Aorta (tissue), 5 donors: ENCODE data around the gene AK8. TPM values are rescaled to one million over a fixed set of nuclear protein-coding genes. Genes with fewer than 3 reads are reported as not detected.

Experiments
- ATAC-seq: fragments of 200-7000 bp; cut with Tn5 transposase; one replicate; pipeline ENCODE4 v1.9.1; 2022; ENCODE audit warnings: moderate library complexity; ENCODE audit not compliant: low FRiP score
- DNase-seq, 2 donors: peaks; one replicate each; pipeline ENCODE4 v3.0.0-alpha.2; 2020
- H3K27ac ChIP-seq, 2 donors: one replicate each; pipeline ENCODE4 v1.5.1; 2013; ENCODE audit warnings: low read length in 2 of 2, mild to moderate bottlenecking in 2 of 2, moderate library complexity in 2 of 2, control low read depth in 1 of 2, inconsistent platforms in 1 of 2, low read depth in 1 of 2
- H3K27me3 ChIP-seq, 2 donors: one replicate each; pipeline ENCODE4 v1.6.1; 2013; ENCODE audit warnings: control low read depth in 1 of 2, low read length in 1 of 2, mild to moderate bottlenecking in 1 of 2, moderate library complexity in 1 of 2; ENCODE audit not compliant: insufficient read depth in 2 of 2, control insufficient read depth in 1 of 2
- H3K36me3 ChIP-seq, 2 donors: one replicate each; pipeline ENCODE4 v1.6.1; 2013; ENCODE audit warnings: control low read depth in 1 of 2, low read length in 1 of 2, mild to moderate bottlenecking in 1 of 2; ENCODE audit not compliant: insufficient read depth in 2 of 2, control insufficient read depth in 1 of 2
- H3K4me1 ChIP-seq, 2 donors: one replicate each; pipeline ENCODE4 v1.6.1; 2013; ENCODE audit warnings: low read length in 2 of 2, control low read depth in 1 of 2, mild to moderate bottlenecking in 1 of 2, moderate library complexity in 1 of 2; ENCODE audit not compliant: insufficient read depth in 2 of 2, control insufficient read depth in 1 of 2
- H3K4me3 ChIP-seq, 2 donors: one replicate each; pipeline ENCODE4 v1.5.1; 2013; ENCODE audit warnings: low read length in 2 of 2, control low read depth in 1 of 2, mild to moderate bottlenecking in 1 of 2
- H3K9me3 ChIP-seq: one replicate; pipeline ENCODE4 v1.6.1; 2013; ENCODE audit warnings: mild to moderate bottlenecking, low read length; ENCODE audit not compliant: control insufficient read depth
- WGBS, 2 donors: extraction: QIAGEN DNeasy Blood & Tissue Kit; methylation state at CpG; one replicate each; pipeline ENCODE4 v1.1.7; 2013; 5-methylcytosine and 5-hydroxymethylcytosine counted together
- intact Hi-C, 2 donors: fragments of 100-400 bp; cut with DNase I; formaldehyde crosslinking; loops; one replicate each; pipeline versions ENCODE4 v1.14.2 to v1.15.0; 2022
- polyA plus RNA-seq, 2 donors: library from polyadenylated mRNA; stranded (reverse); fragments of 200-250 nt; gene quantifications; one replicate each; pipeline ENCODE4 v1.2.3, GENCODE V29; 2013
- total RNA-seq, 2 donors: library from RNA; stranded (reverse); fragmentation: NEBNext Ultra II Directional; extraction: Animal tissue kit (Norgen Biotek cat#: 25700); gene quantifications; one replicate each; pipeline ENCODE4 v1.2.1, GENCODE V29; 2021
- donor health status: healthy with polysubstance abuse.
- donor health status: Bipolar disorder and iron deficiency.
- donor health status: DM: no; HTN: no; CAD: no.
- donor health status: DM: no; HTN: no; CAD: no.
- donor health status: DM: yes; HTN: yes; CAD: no.

AK8 gene
- total and polyA plus RNA-seq, 4 donors = 0.38 to 0.72 (median 0.71) TPM; not detected in 1

DNA sequence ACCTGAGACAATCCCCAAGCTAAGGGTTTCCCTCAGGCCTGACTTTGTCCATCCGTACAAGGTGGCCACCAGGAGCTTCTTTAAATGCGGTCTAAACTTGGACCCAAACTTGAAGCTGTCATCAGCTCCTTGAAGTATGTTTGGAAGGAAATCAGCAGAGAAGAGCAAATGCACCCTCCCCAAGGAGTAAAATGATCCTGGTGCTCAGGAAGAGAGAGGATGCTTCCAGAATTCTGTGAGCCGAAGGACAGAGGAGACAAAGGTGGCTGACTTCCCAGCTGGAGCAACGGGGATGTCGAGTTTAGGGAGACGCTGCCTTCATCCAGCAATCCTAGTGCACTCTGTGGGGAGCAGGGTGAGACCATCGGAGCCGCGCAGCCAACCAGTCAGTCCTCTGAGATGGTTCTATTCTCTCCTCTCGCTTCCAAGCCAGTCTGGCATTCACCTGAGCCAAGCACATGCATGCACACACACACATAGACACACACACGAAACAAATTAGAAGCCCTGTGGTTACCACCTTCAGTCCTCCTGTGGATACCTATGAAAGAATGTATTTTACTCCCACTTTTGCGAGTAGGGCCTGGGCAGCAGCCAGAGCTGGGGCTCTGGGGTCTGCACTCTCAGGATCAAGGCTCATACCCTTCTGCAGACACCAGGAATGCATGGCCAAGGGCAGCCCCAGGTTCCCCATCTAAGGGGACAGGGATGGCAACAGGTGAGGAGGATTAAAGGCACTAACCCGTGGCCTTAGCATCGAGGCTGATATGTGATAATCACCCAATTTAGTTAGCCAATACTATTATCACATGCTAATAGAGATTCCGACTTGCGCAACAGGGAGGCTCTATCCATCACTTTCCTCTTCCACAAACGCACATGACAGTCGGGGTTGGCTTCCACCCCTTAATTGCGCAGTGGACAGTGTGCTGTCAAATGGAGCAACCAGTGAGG lies 132.1 kb downstream of the AK8 start:
- WGBS, 2 donors = 84 to 85% methylated on average over 19 of the region's 19 CpGs
- peak in 1 of 2 donors; percentile 45 for DNase-seq
- no peaks in the 10 kb centered on the region for H3K9me3 ChIP-seq

DNA sequence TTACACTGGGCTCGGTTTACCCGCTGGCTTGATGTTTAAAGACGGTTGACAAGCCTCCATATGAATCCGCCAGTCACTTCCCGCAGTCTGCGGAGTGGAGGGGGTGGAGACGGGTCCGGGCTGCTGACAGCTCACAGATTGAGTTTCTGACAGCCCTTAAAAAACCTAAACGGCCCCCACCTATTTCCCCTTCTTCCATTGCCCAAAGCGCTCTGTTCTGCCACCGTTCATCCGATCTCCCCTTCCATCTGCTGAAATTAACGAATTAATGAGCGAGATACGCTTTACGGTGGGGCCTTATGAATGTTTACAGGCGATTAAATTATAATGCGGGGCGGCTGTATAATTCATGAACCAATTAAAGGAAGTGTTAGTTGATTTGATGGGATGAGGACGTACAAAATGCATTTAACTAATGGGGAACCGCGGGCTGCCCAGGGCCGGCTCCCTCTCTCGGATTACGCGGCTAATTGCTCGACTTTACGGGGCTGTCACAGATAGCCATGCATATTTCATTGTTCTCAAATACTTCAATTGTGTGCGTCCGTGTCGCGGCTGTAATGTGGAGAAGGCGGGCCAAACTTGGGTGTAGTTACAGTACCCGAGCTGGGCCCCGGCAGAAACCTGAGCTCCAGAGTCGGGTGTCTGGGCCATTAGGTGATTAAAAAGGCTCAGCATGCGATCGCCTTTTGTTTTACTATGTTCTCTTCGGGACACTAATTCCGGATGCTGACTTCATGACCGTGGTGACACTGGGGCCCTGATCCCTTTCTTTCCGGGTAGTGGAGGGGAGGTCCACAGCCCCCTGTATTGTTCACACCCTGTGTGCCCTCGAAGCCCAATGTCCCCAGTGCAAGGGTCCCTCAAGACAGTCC lies 133.0 kb downstream of the AK8 start:
- DNase-seq (peak in 1 of 2 donors; percentile 62), ATAC-seq (no peak)
- Histone ChIP-seq H3K36me3 (no peaks in the 10 kb centered on the region), H3K4me1 (no peaks in the 10 kb centered on the region), H3K4me3 (no peak overlapping the region), H3K9me3 (no peaks in the 10 kb centered on the region), H3K27ac (no peak overlapping the region), H3K27me3 (no peaks in the 10 kb centered on the region)
- intact Hi-C loops = no loop called here
- WGBS, 2 donors = 17 to 19% methylated on average over 43 of the region's 43 CpGs

More for the DNA sequence above, 132.1 kb downstream of the AK8 start:
- intact Hi-C loops = no loop called here
- no peaks in the 10 kb centered on the region for H3K4me1 ChIP-seq
- no peaks in the 10 kb centered on the region for H3K36me3 ChIP-seq
- no peak overlapping the region for H3K27ac ChIP-seq
- H3K4me3 ChIP-seq = no peak overlapping the region
- ATAC-seq = no peak
- no peaks in the 10 kb centered on the region for H3K27me3 ChIP-seq

DNA sequence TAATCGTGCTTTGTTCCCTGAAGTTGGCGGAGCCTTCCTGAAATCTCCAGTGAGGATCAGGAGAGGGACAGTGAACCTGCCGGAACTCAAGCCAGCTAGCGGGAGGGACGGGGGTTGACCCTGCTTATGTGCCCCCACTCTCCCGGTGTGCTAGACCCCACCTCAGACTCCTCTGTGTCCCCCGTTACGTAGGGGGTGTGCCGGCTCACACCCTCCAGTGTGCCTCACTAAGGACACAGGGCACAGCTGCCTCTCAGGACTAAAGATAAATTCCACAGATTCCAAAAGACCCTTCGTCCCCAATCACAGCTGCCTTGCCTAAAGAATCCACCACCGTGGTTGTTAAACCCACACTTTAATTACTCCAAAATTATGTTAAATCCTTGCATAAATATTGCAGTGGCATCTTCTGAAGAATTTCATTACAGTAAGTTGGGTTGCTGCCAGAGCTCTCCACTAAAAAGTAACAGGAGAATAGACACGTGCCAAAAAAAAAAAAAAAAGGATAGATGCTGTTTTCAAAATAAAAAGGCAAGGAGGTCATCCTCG lies 134.1 kb downstream of the AK8 start:
- 19 to 22% methylated on average over 13 of the region's 13 CpGs for whole genome bisulfite sequencing, 2 donors

GRCh38 chr9:132742821-132743311 lies 135.2 kb downstream of the AK8 start:
- DNase-seq (peak in 1 of 2 donors; percentile 51), ATAC-seq (peak; percentile 44)
- Histone ChIP-seq H3K36me3 (no peaks in the 10 kb centered on the region), H3K4me1 (no peaks in the 10 kb centered on the region), H3K9me3 (no peaks in the 10 kb centered on the region), H3K27ac (no peak overlapping the region), H3K27me3 (no peaks in the 10 kb centered on the region), H3K4me3 (no peak overlapping the region)
- intact Hi-C loops = no loop called here
- 36 to 42% methylated on average over 16 to 17 of the region's 17 CpGs for WGBS, 2 donors

More for the DNA sequence above, 134.1 kb downstream of the AK8 start:
- Histone ChIP-seq H3K27ac (no peak overlapping the region), H3K4me3 (no peak overlapping the region), H3K4me1 (no peaks in the 10 kb centered on the region), H3K9me3 (no peaks in the 10 kb centered on the region), H3K36me3 (no peaks in the 10 kb centered on the region), H3K27me3 (no peaks in the 10 kb centered on the region)
- ATAC-seq (no peak), DNase-seq (peak in 1 of 2 donors; percentile 55)
- intact Hi-C loops = no loop called here

DNA sequence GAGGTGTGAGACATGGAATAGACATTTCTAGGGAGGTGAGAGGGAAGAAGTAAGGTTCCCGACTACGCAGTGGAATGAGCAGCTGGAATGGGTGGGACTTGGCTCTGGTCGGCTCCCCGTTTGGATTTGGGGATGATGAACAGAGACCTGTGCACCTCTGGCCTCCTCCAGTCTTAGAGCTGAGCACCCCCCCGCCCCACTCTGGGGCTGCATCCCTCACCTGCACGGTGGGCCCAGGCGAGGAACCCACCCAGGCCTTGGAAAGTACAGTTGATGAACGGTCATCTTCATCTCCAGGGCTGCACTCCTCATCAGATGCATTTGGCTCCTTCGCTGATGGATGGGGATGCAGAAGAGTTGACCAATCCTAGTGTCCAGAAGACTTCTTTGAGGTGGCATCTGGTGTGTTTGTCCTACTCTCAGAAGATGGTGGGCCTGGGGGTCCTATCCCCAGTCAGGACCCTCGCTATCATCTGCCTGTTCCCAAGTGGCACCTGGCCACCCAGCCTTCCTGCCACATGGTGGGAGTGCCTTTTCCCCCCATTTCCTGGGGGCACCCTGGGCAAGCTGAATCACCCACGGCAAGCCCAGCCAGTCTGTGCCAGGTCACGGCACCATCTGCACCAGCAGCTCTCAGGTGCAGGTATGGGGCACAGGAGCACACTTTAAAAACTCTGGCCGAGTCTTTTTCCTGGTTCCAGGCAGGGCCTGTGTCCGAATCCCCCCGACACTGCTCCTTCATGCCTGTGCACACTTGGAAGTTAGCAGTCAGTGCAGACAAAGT lies 137.4 kb downstream of the AK8 start:
- Histone ChIP-seq H3K36me3 (no peaks in the 10 kb centered on the region), H3K9me3 (no peaks in the 10 kb centered on the region), H3K27ac (no peak overlapping the region), H3K27me3 (no peaks in the 10 kb centered on the region), H3K4me3 (no peak overlapping the region), H3K4me1 (no peaks in the 10 kb centered on the region)
- ATAC-seq (no peak), DNase-seq (peak in 1 of 2 donors; percentile 57)
- 85 to 88% methylated on average over 15 of the region's 15 CpGs for WGBS, 2 donors
- intact Hi-C loops = no loop called here

- intact Hi-C loops = no loop called here
- Histone ChIP-seq H3K36me3 (no peaks in the 10 kb centered on the region), H3K27ac (no peak overlapping the region), H3K9me3 (no peaks in the 10 kb centered on the region), H3K4me3 (no peak overlapping the region), H3K4me1 (no peaks in the 10 kb centered on the region), H3K27me3 (no peaks in the 10 kb centered on the region)
- ATAC-seq = no peak
- WGBS, 2 donors = 91 to 93% methylated on average over 9 of the region's 9 CpGs
- peak in 1 of 2 donors; percentile 5 for DNase-seq
These were observed 138.3 kb downstream of the AK8 start for GRCh38 chr9:132739710-132740310.

GRCh38 chr9:132733260-132733815 lies 144.7 kb downstream of the AK8 start:
- DNase-seq (peak in 1 of 2 donors; percentile 55), ATAC-seq (no peak)
- H3K4me1 ChIP-seq = no peaks in the 10 kb centered on the region
- no peaks in the 10 kb centered on the region for H3K9me3 ChIP-seq
- H3K27me3 ChIP-seq = no peaks in the 10 kb centered on the region
- H3K4me3 ChIP-seq = no peak overlapping the region
- 55 to 62% methylated on average over 22 of the region's 22 CpGs for WGBS, 2 donors
- intact Hi-C loops = no loop called here
- no peaks in the 10 kb centered on the region for H3K36me3 ChIP-seq
- no peak overlapping the region for H3K27ac ChIP-seq
